ENCODE data around the gene SDR39U1.
A peak's percentile ranks its signal among the peaks of the same experiment; 100 is the strongest.
"Not testable (repeated sequence)": the region's sequence is repeated elsewhere in the genome, so short reads cannot be mapped to it uniquely, and the experiment has no call there.

The SDR39U1 gene, protein sequence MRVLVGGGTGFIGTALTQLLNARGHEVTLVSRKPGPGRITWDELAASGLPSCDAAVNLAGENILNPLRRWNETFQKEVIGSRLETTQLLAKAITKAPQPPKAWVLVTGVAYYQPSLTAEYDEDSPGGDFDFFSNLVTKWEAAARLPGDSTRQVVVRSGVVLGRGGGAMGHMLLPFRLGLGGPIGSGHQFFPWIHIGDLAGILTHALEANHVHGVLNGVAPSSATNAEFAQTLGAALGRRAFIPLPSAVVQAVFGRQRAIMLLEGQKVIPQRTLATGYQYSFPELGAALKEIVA

DNA sequence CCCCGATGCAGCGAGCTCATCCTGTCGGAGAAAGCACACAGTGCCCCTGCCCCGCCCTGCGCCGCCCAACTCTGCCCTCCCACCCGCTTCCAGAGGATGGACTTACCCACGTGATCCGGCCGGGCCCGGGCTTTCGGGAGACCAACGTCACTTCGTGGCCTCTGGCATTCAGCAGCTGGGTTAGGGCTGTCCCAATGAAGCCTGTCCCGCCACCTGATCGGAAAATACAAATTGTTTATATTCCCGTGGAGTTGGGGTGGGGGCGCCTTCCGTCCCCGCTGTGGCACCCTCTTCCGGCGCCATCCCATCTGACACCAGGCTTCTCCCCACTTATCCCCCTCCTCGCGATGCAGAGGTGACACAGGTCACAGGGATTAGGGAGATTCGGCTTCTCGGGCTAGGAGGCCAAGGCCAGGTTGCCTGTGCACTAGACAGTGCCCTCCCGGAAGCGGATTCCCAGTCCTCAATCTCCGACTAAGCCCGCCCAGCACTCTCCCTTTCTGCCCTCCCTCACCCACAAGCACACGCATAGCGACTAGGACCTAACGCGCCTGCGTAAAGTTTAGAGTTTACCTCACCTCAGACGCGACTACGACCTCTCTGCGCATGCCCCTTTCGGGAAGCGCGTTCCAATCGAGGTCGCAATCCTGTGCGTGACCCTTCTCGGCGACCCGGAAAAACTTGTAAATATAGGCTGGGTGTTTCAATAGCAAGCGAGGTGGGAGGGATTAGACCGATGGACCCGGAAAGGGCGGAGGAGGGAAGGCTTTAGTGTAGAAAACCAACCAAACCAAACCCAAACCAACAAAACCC lies at the start of gene SDR39U1:
SDR39U1 (minus strand) TSS at position 537 of the 813 bp plus-strand sequence; CDS start at position 530, 7 bp downstream.
- DNase-seq (ENCODE audit: low spot score) = peak; percentile 93

DNA sequence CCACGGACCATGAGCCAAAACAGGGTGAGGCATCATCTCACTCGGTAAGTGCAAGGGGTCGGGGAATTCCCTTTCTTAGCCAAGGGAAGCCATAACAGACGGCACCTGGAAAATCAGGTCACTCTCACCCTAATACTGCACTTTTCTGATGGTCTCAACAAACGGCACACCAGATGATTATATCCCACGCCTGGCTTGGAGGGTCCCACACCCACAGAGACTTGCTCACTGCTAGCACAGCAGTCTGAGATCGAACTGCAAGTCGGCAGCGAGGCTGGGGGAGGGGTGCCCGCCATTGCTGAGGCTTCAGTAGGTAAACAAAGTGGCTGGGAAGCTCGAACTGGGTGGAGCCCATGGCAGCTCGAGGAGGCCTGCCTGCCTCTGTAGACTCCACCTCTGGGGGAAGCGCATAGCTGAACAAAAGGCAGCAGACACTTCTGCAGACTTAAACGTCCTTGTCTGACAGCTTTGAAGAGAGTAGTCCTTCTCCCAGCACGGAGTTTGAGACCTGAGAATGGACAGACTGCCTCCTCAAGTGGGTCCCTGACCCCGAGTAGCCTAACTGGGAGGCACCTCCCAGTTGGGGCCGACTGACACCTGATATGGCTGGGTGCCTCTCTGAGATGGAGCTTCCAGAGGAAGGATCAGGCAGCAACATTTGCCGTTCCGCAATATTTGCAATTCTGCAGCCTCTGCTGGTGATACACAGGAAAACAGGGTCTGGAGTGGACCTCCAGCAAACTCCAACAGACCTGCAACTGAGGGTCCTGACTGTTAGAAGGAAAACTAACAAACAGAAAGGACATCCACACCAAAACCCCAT lies 49.2 kb upstream of the SDR39U1 start:
- DNase-seq (ENCODE audit: low spot score) = not testable (repeated sequence)

DNA sequence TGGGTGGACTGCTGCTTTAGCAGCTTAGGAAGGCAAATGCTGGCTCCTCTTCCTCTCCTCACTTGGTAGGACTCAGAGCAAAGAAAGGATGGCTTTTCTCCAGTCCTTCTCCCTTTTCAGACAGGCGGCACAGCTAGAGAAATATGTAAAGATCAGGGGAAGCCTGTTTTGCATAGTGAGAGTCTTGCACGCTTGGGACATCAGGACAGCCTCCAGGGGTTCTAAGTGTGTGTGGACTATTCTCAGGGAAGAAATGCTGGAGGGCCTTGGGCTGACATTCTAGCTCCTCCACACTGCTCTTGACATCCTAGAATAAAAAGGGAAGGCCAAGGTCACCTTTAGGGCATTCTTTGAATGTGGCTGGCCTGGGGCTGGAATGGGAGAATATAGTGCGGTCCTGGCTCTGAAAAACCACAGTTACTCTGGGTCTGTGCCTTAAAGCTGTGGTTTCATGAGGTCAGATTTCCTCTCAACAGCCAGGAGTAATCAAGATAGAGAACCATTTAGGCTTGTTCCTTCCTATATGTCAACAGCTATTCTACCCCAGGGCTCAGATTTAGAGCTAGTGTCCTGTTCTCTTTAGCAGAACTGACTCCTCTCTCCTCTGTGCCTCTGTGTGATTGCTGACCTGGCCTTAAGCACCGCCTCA lies 41.2 kb upstream of the SDR39U1 start:
- DNase-seq (ENCODE audit: low spot score) = no peak

DNA sequence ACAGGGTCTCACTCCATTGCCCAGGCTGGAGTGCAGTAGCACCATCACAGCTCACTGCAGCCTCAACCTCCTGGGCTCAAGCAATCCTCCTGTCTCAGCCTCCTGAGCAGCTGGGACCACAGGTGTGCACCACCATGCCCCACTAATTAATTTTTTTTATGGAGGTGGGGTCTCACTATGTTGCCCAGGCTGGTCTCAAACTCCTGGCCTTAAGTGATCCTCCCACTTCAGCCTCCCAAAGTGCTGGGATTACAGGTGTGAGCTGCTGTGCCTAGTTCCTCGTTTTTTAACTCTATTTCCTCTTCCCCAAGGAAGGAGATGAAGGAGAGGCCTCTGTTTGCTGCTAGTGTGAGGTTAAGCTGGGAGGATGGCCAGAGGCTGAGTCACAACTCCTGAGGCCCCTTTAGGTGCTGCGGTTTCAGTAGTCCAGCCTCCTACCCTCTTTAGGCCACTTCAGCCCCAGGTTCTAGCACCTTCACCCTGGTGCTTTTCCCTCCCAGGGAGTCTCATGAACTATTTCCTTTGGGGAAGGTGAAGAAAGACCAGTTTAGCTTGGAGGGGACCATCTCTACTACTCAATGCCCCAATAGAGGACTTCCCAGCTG lies 40.2 kb upstream of the SDR39U1 start:
- not testable (repeated sequence) for DNase-seq (ENCODE audit: low spot score)

DNA sequence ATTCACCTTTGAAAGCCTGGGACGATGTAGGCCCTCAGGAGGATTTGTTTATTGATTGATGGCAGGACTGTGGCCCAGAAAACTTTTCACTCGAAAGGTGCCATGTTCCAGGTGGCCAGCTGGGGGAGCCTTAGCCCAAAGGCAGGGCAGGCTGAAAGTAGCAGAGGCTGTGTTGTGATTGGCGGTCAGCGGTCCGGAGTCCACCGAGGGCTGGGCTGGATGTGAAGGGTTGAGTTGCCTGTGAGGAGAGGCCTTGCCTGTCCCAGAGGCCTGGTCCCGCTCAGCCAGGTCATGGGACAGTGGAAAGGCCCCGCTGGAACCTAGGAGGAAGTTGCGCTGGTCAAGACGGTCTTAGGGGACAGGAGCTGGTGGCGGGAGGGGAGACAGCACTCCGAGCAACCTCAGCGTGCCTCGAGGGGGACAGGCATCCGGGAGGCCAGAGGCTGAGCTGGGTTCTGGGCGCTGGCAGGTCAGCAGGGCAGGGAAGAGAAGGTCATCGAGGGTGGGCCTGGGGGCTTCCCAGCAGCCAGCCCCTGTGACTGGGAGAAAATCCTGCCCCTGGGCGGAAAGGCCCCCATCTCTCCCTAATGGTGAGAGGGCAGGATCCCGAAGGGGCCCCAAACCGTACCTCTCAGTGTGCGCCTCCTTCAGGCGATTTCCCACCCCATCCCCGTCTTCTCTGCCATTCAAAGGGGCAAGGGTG lies 39.2 kb upstream of the SDR39U1 start:
- DNase-seq (ENCODE audit: low spot score) = peak; percentile 93

DNA sequence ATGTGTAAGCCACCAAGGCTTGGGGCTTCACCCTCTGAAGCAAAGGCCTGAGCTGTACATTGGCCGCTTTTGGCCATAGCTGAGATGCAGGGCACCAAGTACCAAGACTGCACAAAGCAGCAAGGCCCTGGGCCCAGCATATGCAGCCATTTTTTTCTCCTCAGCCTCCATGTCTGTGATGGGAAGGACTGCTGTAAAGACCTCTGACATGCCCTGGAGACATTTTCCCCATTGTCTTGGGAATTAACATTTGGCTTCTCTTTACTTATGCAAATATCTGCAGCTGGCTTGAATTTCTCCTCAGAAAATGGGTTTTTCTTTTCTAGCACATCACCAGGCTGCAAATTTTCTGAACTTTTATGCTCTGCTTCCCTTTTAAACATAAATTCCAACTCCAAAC lies 37.4 kb upstream of the SDR39U1 start:
- DNase-seq (ENCODE audit: low spot score) = not testable (repeated sequence)

DNA sequence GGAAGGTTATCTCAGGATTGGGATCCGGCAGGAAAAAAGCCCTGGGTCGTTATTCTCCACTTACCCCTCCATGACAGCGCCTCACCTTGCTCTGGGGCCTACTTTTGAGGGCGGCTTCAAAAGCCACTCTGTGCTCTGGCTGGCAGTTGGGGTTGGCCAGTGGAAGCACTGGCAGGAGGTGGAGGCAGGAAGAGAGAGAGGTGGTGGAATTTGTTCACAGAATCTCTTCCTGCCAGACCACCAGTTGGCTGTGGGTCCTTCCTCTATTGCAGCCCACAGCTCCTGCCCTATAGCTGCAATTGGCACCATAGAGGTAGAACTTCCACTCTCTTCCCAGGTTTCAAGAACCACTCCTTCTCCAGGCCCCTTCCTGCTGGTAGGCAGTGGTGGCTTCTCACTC lies 32.7 kb upstream of the SDR39U1 start:
- no peak for DNase-seq (ENCODE audit: low spot score)

DNA sequence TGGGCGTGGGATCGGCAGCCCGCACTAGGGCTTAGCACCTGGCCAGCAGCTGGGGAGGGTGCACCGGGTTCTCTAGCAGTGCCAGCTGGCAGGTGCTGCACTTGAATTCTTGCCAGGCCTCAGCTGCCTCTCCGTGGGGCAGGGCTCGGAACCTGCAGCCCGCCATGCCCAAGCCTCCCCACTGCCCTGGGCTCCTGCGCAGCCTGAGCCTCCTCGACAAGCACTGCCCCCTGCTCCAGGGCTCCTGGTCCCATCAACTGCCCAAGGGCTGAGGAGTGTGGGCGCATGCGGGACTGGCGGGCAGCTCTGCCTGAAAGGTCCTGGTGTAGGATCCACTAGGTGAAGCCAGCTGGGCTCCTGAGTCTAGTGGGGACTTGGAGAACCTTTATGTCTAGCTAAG lies 30.6 kb upstream of the SDR39U1 start:
- DNase-seq (ENCODE audit: low spot score) = no peak

DNA sequence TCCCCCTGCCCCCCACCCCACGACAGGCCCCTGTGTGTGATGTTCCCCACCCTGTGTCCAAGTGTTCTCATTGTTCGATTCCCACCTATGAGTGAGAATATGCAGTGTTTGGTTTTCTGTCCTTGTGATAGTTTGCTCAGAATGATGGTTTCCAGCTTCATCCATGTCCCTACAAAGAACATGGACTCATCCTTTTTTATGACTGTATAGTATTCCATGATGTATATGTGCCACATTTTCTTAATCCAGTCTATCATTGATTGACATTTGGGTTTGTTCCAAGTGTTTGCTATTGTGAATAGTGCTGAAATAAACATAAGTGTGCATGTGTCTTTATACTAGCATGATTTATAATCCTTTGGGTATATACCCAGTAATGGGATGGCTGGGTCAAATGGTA lies 27.9 kb upstream of the SDR39U1 start:
- not testable (repeated sequence) for DNase-seq (ENCODE audit: low spot score)

DNA sequence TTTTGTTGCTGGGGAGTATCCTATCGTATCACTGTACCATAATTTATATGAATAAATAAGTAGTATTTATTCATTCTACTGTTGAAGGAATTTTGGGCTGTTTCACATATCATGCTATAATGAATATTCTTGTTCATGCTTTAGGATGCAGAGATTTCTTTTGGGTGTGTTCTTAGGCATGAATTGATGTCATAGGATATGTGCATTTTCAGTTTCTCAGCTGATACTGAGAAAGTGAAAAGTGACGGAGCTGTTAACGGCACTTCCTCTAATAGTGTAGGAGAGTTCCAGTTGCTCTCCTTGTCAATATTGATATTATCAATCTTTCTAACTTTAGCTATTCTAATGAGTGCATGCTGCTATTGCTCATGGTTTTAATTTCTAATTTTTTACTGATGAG lies 23.2 kb upstream of the SDR39U1 start:
- DNase-seq (ENCODE audit: low spot score) = no peak

DNA sequence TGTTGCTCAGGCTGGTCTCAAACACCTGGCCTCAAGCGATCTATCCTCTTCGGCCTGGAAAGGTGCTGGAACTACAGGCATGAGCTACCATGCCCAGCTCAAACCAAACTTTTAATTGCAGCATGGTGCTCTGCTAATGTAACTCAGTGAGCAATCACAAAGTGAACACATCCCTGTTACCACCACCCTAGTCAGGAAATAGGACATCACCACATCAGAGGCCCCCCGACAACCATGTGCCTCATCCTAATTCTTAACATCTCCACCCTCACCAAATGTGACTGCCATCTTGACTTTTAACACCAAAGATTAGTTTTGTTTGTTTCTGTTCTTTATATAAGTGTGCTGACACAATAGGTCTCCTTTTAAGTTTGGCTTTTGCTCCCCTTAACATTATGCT lies 22.8 kb upstream of the SDR39U1 start:
- no peak for DNase-seq (ENCODE audit: low spot score)

DNA sequence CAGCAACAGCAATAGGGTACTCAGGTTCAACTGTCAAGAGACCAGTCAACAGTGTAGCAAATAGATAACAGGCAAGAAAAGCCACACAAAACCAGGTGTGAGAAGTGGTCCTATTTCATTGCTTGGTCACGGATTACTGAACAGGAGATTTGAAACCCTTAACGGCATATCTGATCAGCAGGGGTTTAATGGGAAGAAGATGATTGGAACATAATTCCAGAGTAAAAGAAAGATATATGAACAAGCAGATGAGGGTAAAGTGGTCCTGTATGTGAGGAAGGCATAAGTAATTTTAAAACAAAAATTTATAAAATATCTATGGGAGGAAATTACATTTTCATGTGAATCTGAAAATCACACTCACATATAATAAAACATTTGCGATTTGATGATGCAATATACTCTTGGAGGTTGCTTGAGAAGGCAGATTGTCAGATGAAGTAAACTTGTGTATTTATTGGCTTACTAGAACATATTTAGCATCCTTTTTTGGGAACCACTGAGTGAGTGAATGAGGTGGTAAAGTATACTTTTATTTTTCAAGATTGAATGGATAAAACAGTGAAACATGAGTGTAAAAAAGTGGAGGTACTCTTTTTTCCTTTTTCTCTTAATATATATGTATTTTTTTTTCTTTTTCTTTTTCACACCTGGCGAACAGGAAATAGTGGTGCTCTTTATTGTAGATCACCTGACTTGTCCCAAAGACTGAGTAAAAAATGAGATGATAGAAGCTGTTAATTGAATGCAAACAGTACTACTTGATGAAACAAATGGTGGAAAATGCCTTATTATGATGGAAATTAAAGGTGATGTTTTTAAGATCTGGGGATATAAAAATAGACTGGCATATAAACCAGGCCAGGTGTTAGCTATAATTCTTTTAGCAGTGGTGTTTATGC lies 21.6 kb upstream of the SDR39U1 start:
- no peak for DNase-seq (ENCODE audit: low spot score)

DNA sequence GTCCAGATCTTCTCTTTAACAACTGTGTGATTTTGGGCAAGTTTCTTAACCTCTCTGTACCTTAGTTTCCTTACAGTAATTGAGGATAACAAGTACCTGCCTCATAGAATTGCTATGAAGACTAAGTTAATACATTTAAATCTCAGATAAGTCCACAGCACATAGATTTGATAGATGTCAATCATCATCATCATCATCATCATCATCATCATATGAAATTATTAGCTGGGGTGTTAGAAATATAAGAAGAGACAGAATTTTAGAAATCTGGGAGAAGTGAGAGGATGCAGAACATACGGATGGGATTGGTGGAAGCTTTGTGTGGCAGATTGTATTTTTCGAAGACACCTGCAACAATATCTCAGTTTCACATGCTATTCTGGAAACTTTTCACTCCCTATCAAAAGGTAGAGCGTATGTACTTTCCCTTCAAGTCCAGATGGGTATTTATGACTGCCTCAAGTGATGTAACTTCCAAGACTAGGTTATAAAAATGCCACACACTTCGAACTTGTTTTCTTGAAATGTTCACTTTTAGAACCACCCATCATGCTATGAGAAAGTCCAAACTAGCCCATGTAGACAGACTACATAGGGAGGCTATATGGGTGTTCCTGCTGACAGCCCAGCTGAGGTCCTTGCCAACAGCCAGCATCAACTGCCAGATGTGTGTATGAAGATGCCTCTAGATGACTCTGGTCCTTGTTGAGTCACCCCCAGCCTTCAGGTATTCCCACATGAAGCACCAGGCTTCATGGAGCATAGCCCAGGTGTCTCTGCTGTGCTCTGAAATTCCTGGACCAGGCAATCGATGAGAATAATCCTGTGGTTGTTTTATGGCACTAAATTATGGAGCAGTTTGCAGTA lies 20.7 kb upstream of the SDR39U1 start:
- no peak for DNase-seq (ENCODE audit: low spot score)

DNA sequence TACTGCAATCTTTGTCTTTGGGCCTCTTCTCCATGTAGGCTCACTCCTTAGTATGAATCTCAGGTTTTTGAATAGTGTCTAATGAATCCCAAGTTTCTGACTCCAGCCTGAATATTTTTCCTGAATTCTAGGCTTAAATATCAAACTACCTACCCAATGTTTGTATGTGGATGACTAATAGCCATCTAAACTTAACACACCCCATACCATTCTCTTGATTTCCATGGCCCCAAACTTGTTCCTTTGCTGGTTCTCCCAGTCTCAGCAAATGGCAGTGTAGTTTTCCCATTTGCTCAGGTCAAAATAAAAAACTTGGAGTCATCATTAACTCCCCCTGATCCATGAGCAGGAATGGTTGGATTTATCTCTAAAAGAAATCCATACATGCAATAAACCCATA lies 18.8 kb upstream of the SDR39U1 start:
- DNase-seq (ENCODE audit: low spot score) = no peak

DNA sequence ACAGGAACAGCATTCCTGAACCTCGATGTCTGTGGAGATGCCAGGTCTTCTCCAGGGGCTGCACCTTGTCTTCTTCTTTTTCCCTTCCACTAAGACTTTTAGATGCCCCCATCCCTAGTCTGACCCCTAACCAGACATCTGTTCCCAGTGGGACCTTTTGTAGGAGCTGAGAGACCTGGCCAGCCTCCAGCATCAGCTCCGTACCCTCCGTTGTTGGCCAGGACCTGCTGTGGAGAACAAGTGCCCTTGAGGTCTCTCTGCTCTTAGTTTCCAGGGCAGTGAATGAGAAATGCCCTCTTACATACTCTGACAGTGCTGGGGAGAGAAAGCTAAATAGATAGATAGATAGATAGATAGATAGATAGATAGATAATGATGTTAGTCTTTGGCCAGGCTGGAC lies 16.8 kb upstream of the SDR39U1 start:
- no peak for DNase-seq (ENCODE audit: low spot score)

DNA sequence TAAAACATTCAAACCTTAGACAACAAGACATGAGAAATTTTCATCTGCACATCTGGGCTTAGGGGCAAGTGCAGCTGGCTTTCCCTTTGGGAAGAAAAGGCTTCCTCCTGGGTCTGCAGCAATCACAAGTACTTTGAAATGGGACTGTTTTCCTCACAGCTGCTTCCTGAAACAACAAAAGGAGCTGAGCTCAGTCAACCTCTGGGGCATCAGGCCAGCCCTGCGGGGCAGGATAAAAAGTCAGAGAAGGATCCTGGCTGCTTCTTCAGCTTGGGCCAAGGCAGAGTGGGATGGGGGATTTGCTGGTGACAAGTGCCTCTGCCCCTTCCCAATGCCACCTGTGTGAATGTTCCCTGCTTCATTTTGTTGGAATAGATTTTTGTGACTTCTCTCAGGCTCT lies 16.2 kb upstream of the SDR39U1 start:
- no peak for DNase-seq (ENCODE audit: low spot score)

DNA sequence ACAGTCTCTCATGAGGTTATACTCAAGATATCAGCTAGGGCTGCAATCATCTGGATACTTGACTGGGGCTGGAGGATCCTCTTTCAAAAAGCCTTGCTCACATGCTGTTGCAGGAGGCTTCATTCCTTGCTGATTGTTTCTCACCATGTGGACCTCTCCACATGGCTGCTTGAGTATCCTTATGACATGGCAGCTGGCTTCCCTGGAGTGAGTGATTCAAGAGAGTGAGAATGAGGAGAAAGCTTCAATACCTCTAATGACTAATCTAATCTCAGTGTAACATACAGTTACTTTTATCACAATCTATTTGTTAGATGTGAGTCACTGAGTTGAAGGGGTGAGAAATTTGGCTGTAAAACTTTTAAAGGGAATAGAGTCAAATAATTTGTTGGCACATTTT lies 14.4 kb upstream of the SDR39U1 start:
- no peak for DNase-seq (ENCODE audit: low spot score)

DNA sequence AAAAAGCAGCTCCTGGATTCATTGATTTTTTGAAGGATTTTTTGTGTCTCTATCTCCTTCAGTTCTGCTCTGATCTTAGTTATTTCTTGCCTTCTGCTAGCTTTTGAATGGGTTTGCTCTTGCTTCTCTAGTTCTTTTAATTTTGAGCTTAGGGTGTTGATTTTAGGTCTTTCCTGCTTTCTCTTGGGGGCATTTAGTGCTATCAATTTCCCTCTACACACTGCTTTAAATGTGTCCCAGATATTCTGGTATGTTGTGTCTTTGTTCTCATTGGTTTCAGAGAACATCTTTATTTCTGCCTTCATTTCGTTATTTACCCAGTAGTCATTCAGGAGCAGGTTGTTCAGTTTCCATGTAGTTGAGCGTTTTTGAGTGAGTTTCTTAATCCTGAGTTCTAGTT lies 8.3 kb upstream of the SDR39U1 start:
- DNase-seq (ENCODE audit: low spot score) = not testable (repeated sequence)

DNA sequence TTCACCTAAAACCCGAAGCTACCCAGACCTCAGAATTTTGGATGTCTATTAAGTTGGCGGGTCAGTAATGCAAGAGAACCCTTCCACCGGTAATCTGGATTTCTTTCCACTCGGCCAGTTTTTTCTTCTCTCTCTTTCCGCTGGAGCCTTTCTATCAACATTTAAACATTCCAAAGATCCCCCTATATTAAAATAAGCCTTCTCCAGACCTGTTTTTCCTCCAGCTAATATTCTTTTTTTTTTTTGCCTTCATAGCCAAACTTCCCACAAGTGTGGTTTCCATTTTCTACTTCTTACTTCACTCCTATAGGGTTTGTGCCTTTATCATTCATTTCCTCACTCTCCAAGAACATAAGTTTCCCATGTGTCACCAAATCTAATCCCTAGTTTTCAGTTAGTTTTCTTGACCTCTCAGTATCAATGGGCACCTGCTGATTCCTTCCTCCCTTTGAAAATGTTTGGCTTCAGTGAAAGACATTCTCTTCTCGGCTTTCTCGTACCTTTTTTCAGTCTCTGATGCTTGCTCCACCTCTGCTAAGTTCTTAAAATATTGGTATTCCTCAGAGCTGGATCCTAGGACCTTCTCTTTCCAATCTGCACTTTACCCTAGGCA lies 583 bp upstream of the SDR39U1 start:
- no peak for DNase-seq (ENCODE audit: low spot score)

All from HuH-7 (cell line).